Activated naive CD4-positive, alpha-beta T cell treated with Interleukin-2 at 50 U/mL for 16 hours (primary cell): ENCODE measurements around the gene FAM13B.
A peak's percentile ranks its signal among the peaks of the same experiment; 100 is the strongest.

ENCODE experiments used
- DNase-seq: peaks from one replicate; pipeline ENCODE4 v3.0.0-alpha.2; 2020

FAM13B gene

GRCh38 chr5:137890845-137891244, 142.0 kb downstream of the FAM13B start:
- no peak for DNase-seq

GRCh38 chr5:137888863-137889759, 143.8 kb downstream of the FAM13B start, which contains the start of gene PKD2L2:
PKD2L2 (plus strand) TSS chr5:137889457; CDS start chr5:137889492, 35 bp downstream.
- peak; percentile 84 for DNase-seq

GRCh38 chr5:137888466-137888862, 144.4 kb downstream of the FAM13B start:
- DNase-seq, result no peak
